ENCODE results near the gene MAN1C1. TPM values are rescaled to one million over a fixed set of nuclear protein-coding genes. Genes with fewer than 3 reads are reported as not detected.

Gene MAN1C1
- total and polyA plus RNA-seq, 9 of the 15 experiments (the other 6 are each of a cell fraction or from before 2014, with no cell fraction given): 0.04 to 0.44 (median 0.10) TPM; not detected in 3

DNA sequence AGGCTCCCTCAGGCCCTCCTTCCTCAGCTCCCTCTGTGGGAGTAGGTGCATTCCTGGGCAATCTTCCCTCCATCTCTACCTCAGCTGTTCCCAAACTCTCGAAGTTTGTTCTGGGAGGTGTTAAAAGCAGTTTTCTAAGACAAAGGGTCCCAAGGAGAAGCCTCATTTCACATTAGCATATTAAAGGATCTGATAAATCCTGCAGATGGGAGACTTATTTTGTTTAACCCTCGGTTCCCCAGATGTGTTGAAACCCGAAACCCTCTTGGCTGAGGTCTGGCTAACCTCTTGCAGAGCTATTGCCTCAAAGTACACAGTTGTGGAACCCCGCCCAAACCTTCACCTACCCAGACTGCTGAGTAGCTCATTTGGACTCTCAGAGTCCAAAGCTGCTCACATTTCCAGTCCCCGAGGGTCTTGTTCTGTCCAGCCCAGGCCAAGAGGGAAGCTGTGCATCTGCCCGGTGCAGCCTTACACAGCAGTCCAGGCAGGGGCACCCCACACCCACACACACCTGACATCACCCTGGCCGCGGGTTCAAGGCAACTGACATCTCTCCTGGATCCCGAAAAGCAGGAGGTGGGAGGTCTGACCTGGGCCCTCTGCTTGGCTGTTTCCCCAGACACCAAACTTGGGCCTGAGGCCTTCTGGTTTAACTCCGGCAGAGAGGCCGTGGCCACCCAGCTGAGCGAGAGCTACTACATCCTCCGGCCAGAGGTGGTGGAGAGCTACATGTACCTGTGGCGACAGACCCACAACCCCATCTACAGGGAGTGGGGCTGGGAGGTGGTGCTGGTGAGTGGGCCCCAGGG lies 163.9 kb downstream of the MAN1C1 start (continued):
- TF ChIP-seq ADNP (tag; IDR thresholded peaks at IDR 0.05) (peak; percentile 33; the same call in 1 of the 2 replicates), L3MBTL2 (IDR thresholded peaks at IDR 0.05) (peak; percentile 85)
- TF ChIP-seq, protein P1, sequence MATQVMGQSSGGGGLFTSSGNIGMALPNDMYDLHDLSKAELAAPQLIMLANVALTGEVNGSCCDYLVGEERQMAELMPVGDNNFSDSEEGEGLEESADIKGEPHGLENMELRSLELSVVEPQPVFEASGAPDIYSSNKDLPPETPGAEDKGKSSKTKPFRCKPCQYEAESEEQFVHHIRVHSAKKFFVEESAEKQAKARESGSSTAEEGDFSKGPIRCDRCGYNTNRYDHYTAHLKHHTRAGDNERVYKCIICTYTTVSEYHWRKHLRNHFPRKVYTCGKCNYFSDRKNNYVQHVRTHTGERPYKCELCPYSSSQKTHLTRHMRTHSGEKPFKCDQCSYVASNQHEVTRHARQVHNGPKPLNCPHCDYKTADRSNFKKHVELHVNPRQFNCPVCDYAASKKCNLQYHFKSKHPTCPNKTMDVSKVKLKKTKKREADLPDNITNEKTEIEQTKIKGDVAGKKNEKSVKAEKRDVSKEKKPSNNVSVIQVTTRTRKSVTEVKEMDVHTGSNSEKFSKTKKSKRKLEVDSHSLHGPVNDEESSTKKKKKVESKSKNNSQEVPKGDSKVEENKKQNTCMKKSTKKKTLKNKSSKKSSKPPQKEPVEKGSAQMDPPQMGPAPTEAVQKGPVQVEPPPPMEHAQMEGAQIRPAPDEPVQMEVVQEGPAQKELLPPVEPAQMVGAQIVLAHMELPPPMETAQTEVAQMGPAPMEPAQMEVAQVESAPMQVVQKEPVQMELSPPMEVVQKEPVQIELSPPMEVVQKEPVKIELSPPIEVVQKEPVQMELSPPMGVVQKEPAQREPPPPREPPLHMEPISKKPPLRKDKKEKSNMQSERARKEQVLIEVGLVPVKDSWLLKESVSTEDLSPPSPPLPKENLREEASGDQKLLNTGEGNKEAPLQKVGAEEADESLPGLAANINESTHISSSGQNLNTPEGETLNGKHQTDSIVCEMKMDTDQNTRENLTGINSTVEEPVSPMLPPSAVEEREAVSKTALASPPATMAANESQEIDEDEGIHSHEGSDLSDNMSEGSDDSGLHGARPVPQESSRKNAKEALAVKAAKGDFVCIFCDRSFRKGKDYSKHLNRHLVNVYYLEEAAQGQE (IDR thresholded peaks at IDR 0.05; ENCODE audit: borderline replicate concordance): no peak
- TF ChIP-seq, protein P1 (CRISPR knock-in tag; IDR thresholded peaks at IDR 0.05; ENCODE audit: low read depth): no peak
